ENCODE measurements around the gene PRLH. TPM values are rescaled to one million over a fixed set of nuclear protein-coding genes. Genes with fewer than 3 reads are reported as not detected.

PRLH gene
- total RNA-seq, 1 experiment from 2014 or later, result not detected

DNA sequence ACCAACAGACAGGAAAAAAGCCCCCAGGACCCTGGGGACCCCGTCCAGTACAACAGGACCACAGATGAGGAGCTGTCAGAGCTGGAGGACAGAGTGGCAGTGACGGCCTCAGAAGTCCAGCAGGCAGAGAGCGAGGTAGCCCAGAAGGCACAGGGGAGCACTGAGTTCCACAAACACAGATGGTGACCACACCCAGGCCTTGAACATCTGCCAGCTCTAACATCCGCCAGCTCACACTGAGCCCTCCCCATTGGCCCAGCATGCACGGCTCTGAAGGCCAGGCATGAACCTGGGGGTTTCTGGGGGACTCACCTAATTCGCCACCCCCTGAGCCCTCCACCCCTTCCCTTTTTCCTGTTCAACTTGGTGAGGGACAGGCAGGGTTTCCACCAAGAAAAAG lies 25.6 kb upstream of the PRLH start:
- H3K36me3 Mint-ChIP-seq, result peaks cover 2% of the 10 kb centered on the region; the same call in 1 of the 2 replicates
- DNase-seq (ENCODE audit: low spot score) (no peak), ATAC-seq (no peak)
- no peaks in the 10 kb centered on the region for H3K9me3 Mint-ChIP-seq
- H3K4me3 Mint-ChIP-seq, result no peak overlapping the region
- CTCF ChIA-PET, result interaction anchor here (2.3 to 5.5 kb wide), 2 partner anchors 28 to 31 kb away, joined by 9 to 23 read pairs; no protein-coding TSS in a partner anchor
- no peaks in the 10 kb centered on the region; the same call in 1 of the 2 replicates for H3K27me3 Mint-ChIP-seq (ENCODE audit: low read depth)
- peaks cover 8% of the 10 kb centered on the region for H3K4me1 Mint-ChIP-seq
- H3K27ac Mint-ChIP-seq, result no peak overlapping the region
- TF ChIP-seq, protein P1, sequence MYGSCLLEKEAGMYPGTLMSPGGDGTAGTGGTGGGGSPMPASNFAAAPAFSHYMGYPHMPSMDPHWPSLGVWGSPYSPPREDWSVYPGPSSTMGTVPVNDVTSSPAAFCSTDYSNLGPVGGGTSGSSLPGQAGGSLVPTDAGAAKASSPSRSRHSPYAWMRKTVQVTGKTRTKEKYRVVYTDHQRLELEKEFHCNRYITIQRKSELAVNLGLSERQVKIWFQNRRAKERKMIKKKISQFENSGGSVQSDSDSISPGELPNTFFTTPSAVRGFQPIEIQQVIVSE (CRISPR knock-in tag; IDR thresholded peaks at IDR 0.05; ENCODE audit: borderline replicate concordance), result no peak
- TF ChIP-seq, protein P2, sequence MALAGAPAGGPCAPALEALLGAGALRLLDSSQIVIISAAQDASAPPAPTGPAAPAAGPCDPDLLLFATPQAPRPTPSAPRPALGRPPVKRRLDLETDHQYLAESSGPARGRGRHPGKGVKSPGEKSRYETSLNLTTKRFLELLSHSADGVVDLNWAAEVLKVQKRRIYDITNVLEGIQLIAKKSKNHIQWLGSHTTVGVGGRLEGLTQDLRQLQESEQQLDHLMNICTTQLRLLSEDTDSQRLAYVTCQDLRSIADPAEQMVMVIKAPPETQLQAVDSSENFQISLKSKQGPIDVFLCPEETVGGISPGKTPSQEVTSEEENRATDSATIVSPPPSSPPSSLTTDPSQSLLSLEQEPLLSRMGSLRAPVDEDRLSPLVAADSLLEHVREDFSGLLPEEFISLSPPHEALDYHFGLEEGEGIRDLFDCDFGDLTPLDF (CRISPR knock-in tag; IDR thresholded peaks at IDR 0.05), result no peak
- TF ChIP-seq SP1 (CRISPR knock-in tag; conservative IDR thresholded peaks at IDR 0.05) (no peak), JAZF1 (CRISPR knock-in tag; IDR thresholded peaks at IDR 0.05) (no peak), FOXP1 (CRISPR knock-in tag; IDR thresholded peaks at IDR 0.05; ENCODE audit: borderline replicate concordance) (no peak), NR2C2 (CRISPR knock-in tag; IDR thresholded peaks at IDR 0.05) (no peak), RELA (CRISPR knock-in tag; IDR thresholded peaks at IDR 0.05; ENCODE audit: borderline replicate concordance) (no peak), ZNF423 (CRISPR knock-in tag; IDR thresholded peaks at IDR 0.05) (no peak), ZNF138 (CRISPR knock-in tag; conservative IDR thresholded peaks at IDR 0.05) (no peak)
- TF ChIP-seq, protein P3, sequence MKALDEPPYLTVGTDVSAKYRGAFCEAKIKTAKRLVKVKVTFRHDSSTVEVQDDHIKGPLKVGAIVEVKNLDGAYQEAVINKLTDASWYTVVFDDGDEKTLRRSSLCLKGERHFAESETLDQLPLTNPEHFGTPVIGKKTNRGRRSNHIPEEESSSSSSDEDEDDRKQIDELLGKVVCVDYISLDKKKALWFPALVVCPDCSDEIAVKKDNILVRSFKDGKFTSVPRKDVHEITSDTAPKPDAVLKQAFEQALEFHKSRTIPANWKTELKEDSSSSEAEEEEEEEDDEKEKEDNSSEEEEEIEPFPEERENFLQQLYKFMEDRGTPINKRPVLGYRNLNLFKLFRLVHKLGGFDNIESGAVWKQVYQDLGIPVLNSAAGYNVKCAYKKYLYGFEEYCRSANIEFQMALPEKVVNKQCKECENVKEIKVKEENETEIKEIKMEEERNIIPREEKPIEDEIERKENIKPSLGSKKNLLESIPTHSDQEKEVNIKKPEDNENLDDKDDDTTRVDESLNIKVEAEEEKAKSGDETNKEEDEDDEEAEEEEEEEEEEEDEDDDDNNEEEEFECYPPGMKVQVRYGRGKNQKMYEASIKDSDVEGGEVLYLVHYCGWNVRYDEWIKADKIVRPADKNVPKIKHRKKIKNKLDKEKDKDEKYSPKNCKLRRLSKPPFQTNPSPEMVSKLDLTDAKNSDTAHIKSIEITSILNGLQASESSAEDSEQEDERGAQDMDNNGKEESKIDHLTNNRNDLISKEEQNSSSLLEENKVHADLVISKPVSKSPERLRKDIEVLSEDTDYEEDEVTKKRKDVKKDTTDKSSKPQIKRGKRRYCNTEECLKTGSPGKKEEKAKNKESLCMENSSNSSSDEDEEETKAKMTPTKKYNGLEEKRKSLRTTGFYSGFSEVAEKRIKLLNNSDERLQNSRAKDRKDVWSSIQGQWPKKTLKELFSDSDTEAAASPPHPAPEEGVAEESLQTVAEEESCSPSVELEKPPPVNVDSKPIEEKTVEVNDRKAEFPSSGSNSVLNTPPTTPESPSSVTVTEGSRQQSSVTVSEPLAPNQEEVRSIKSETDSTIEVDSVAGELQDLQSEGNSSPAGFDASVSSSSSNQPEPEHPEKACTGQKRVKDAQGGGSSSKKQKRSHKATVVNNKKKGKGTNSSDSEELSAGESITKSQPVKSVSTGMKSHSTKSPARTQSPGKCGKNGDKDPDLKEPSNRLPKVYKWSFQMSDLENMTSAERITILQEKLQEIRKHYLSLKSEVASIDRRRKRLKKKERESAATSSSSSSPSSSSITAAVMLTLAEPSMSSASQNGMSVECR (CRISPR knock-in tag; IDR thresholded peaks at IDR 0.05; ENCODE audit: borderline replicate concordance), result no peak
- TF ChIP-seq, protein P4, sequence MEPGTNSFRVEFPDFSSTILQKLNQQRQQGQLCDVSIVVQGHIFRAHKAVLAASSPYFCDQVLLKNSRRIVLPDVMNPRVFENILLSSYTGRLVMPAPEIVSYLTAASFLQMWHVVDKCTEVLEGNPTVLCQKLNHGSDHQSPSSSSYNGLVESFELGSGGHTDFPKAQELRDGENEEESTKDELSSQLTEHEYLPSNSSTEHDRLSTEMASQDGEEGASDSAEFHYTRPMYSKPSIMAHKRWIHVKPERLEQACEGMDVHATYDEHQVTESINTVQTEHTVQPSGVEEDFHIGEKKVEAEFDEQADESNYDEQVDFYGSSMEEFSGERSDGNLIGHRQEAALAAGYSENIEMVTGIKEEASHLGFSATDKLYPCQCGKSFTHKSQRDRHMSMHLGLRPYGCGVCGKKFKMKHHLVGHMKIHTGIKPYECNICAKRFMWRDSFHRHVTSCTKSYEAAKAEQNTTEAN (CRISPR knock-in tag; IDR thresholded peaks at IDR 0.05), result no peak
- TF ChIP-seq, protein P5, sequence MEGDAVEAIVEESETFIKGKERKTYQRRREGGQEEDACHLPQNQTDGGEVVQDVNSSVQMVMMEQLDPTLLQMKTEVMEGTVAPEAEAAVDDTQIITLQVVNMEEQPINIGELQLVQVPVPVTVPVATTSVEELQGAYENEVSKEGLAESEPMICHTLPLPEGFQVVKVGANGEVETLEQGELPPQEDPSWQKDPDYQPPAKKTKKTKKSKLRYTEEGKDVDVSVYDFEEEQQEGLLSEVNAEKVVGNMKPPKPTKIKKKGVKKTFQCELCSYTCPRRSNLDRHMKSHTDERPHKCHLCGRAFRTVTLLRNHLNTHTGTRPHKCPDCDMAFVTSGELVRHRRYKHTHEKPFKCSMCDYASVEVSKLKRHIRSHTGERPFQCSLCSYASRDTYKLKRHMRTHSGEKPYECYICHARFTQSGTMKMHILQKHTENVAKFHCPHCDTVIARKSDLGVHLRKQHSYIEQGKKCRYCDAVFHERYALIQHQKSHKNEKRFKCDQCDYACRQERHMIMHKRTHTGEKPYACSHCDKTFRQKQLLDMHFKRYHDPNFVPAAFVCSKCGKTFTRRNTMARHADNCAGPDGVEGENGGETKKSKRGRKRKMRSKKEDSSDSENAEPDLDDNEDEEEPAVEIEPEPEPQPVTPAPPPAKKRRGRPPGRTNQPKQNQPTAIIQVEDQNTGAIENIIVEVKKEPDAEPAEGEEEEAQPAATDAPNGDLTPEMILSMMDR (IDR thresholded peaks at IDR 0.05), result no peak
- TF ChIP-seq, protein P6, sequence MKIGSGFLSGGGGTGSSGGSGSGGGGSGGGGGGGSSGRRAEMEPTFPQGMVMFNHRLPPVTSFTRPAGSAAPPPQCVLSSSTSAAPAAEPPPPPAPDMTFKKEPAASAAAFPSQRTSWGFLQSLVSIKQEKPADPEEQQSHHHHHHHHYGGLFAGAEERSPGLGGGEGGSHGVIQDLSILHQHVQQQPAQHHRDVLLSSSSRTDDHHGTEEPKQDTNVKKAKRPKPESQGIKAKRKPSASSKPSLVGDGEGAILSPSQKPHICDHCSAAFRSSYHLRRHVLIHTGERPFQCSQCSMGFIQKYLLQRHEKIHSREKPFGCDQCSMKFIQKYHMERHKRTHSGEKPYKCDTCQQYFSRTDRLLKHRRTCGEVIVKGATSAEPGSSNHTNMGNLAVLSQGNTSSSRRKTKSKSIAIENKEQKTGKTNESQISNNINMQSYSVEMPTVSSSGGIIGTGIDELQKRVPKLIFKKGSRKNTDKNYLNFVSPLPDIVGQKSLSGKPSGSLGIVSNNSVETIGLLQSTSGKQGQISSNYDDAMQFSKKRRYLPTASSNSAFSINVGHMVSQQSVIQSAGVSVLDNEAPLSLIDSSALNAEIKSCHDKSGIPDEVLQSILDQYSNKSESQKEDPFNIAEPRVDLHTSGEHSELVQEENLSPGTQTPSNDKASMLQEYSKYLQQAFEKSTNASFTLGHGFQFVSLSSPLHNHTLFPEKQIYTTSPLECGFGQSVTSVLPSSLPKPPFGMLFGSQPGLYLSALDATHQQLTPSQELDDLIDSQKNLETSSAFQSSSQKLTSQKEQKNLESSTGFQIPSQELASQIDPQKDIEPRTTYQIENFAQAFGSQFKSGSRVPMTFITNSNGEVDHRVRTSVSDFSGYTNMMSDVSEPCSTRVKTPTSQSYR (CRISPR knock-in tag; IDR thresholded peaks at IDR 0.05), result no peak
- TF ChIP-seq, protein P7, sequence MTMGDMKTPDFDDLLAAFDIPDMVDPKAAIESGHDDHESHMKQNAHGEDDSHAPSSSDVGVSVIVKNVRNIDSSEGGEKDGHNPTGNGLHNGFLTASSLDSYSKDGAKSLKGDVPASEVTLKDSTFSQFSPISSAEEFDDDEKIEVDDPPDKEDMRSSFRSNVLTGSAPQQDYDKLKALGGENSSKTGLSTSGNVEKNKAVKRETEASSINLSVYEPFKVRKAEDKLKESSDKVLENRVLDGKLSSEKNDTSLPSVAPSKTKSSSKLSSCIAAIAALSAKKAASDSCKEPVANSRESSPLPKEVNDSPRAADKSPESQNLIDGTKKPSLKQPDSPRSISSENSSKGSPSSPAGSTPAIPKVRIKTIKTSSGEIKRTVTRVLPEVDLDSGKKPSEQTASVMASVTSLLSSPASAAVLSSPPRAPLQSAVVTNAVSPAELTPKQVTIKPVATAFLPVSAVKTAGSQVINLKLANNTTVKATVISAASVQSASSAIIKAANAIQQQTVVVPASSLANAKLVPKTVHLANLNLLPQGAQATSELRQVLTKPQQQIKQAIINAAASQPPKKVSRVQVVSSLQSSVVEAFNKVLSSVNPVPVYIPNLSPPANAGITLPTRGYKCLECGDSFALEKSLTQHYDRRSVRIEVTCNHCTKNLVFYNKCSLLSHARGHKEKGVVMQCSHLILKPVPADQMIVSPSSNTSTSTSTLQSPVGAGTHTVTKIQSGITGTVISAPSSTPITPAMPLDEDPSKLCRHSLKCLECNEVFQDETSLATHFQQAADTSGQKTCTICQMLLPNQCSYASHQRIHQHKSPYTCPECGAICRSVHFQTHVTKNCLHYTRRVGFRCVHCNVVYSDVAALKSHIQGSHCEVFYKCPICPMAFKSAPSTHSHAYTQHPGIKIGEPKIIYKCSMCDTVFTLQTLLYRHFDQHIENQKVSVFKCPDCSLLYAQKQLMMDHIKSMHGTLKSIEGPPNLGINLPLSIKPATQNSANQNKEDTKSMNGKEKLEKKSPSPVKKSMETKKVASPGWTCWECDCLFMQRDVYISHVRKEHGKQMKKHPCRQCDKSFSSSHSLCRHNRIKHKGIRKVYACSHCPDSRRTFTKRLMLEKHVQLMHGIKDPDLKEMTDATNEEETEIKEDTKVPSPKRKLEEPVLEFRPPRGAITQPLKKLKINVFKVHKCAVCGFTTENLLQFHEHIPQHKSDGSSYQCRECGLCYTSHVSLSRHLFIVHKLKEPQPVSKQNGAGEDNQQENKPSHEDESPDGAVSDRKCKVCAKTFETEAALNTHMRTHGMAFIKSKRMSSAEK (CRISPR knock-in tag; IDR thresholded peaks at IDR 0.05; ENCODE audit: borderline replicate concordance), result no peak
- TF ChIP-seq, protein P8, sequence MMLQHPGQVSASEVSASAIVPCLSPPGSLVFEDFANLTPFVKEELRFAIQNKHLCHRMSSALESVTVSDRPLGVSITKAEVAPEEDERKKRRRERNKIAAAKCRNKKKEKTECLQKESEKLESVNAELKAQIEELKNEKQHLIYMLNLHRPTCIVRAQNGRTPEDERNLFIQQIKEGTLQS (CRISPR knock-in tag; conservative IDR thresholded peaks at IDR 0.05), result no peak
- TF ChIP-seq, protein P9, sequence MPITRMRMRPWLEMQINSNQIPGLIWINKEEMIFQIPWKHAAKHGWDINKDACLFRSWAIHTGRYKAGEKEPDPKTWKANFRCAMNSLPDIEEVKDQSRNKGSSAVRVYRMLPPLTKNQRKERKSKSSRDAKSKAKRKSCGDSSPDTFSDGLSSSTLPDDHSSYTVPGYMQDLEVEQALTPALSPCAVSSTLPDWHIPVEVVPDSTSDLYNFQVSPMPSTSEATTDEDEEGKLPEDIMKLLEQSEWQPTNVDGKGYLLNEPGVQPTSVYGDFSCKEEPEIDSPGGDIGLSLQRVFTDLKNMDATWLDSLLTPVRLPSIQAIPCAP (CRISPR knock-in tag; IDR thresholded peaks at IDR 0.05), result no peak
- POLR2A ChIA-PET, result no interaction called here
